NCI-H1105 (cell line): ENCODE results near the gene FAM185A.
"Not testable (repeated sequence)": the region's sequence is repeated elsewhere in the genome, so short reads cannot be mapped to it uniquely, and the experiment has no call there.

Experiments used
- DNase-seq: peaks from one replicate; lab custom pipeline; 2025; lab: John Stamatoyannopoulos, UW

The FAM185A gene

GRCh38 chr7:102832674-102833073, 83.9 kb downstream of the FAM185A start:
- no peak for DNase-seq

- DNase-seq: no peak
These were observed 84.5 kb downstream of the FAM185A start for GRCh38 chr7:102833343-102833742.

GRCh38 chr7:102834466-102834865, 85.7 kb downstream of the FAM185A start:
- DNase-seq: no peak

- DNase-seq: no peak
These were observed 86.2 kb downstream of the FAM185A start for GRCh38 chr7:102834999-102835398.

- DNase-seq: no peak
These were observed 87.6 kb downstream of the FAM185A start for GRCh38 chr7:102836191-102836919.

GRCh38 chr7:102836977-102837376, 88.2 kb downstream of the FAM185A start:
- no peak for DNase-seq

GRCh38 chr7:102837802-102838201, 89.0 kb downstream of the FAM185A start:
- no peak for DNase-seq

- DNase-seq: not testable (repeated sequence)
These were observed 89.8 kb downstream of the FAM185A start for GRCh38 chr7:102838572-102839101.

- DNase-seq: no peak
These were observed 91.6 kb downstream of the FAM185A start for GRCh38 chr7:102840404-102840803.

GRCh38 chr7:102841290-102841689, 92.5 kb downstream of the FAM185A start:
- DNase-seq: no peak

GRCh38 chr7:102842284-102842683, 93.5 kb downstream of the FAM185A start:
- DNase-seq: no peak

- DNase-seq: no peak
These were observed 95.1 kb downstream of the FAM185A start for GRCh38 chr7:102843850-102844249.

GRCh38 chr7:102845346-102845745, 96.5 kb downstream of the FAM185A start:
- DNase-seq: no peak

- no peak for DNase-seq
These were observed 100.3 kb downstream of the FAM185A start for GRCh38 chr7:102849079-102849478.

- DNase-seq: no peak
These were observed 100.7 kb downstream of the FAM185A start for GRCh38 chr7:102849538-102849937.

- DNase-seq: no peak
These were observed 107.2 kb downstream of the FAM185A start for GRCh38 chr7:102856036-102856435.
